ENCODE data around the gene HOTAIR. TPM values are rescaled to one million over a fixed set of nuclear protein-coding genes. Genes with fewer than 3 reads are reported as not detected.

HOTAIR gene
- total and polyA plus RNA-seq, 2 donors (not counting 1 experiment from before 2014, with no cell fraction given): not detected

- no peak for DNase-seq (ENCODE audit: low read depth in 2 of 2)
- peak overlapping the region; percentile 44 for H3K4me2 ChIP-seq (ENCODE audit: extremely low read depth, insufficient read depth, low read length)
- no peak overlapping the region for H2AFZ ChIP-seq (ENCODE audit: low read length)
These were observed 20.2 kb upstream of the HOTAIR start for GRCh38 chr12:53995002-53995377.

GRCh38 chr12:53994264-53995001 is 19.7 kb upstream of the HOTAIR start:
- H3K79me2 ChIP-seq (ENCODE audit: control insufficient read depth, insufficient read depth, low read length): no peaks in the 10 kb centered on the region
- no peak overlapping the region for H3K27ac ChIP-seq (ENCODE audit: insufficient read depth, low read length)
- no peaks in the 10 kb centered on the region for H4K20me1 ChIP-seq (ENCODE audit: control insufficient read depth, extremely low read depth, insufficient read depth, low read length)
- peaks cover 88% of the 10 kb centered on the region for H3K27me3 ChIP-seq (ENCODE audit: control insufficient read depth, insufficient read depth, low read length)
- no peak overlapping the region for H3K9ac ChIP-seq (ENCODE audit: insufficient read depth, low read length)
- H3K9me3 ChIP-seq (ENCODE audit: control insufficient read depth, insufficient read depth, low read depth, low read length): no peaks in the 10 kb centered on the region
- H3K36me3 ChIP-seq (ENCODE audit: control insufficient read depth, insufficient read depth, low read length): no peaks in the 10 kb centered on the region
- peak overlapping the region; percentile 44 for H3K4me2 ChIP-seq (ENCODE audit: extremely low read depth, insufficient read depth, low read length)
- no peaks in the 10 kb centered on the region for H3K4me1 ChIP-seq (ENCODE audit: control insufficient read depth, extremely low read depth, insufficient read depth, low read length)
- TF ChIP-seq EZH2 (IDR thresholded peaks at IDR 0.05; ENCODE audit: low read length, missing control alignments) (peak; percentile 77), CTCF (conservative IDR thresholded peaks at IDR 0.05 in 1 of 2, IDR thresholded peaks at IDR 0.05 in 1 of 2; ENCODE audit: low read depth in 1 of 2, low read length in 2 of 2) (no peak)
- no peak overlapping the region for H2AFZ ChIP-seq (ENCODE audit: low read length)
- no peak for DNase-seq (ENCODE audit: low read depth in 2 of 2)
- no peak overlapping the region for H3K4me3 ChIP-seq (replicated peaks in 1 of 4; ENCODE audit: control extremely low read depth in 1 of 4, insufficient read depth in 1 of 4, low read depth in 3 of 4, low read length in 4 of 4)

More at GRCh38 chr12:53995002-53995377, 20.2 kb upstream of the HOTAIR start:
- Histone ChIP-seq H3K36me3 (ENCODE audit: control insufficient read depth, insufficient read depth, low read length) (no peaks in the 10 kb centered on the region), H3K27me3 (ENCODE audit: control insufficient read depth, insufficient read depth, low read length) (peaks cover 88% of the 10 kb centered on the region), H3K9me3 (ENCODE audit: control insufficient read depth, insufficient read depth, low read depth, low read length) (no peaks in the 10 kb centered on the region), H3K4me3 (replicated peaks in 1 of 4; ENCODE audit: control extremely low read depth in 1 of 4, insufficient read depth in 1 of 4, low read depth in 3 of 4, low read length in 4 of 4) (peak overlapping the region in 1 of 4 experiments; percentile 7), H4K20me1 (ENCODE audit: control insufficient read depth, extremely low read depth, insufficient read depth, low read length) (no peaks in the 10 kb centered on the region), H3K79me2 (ENCODE audit: control insufficient read depth, insufficient read depth, low read length) (no peaks in the 10 kb centered on the region), H3K4me1 (ENCODE audit: control insufficient read depth, extremely low read depth, insufficient read depth, low read length) (no peaks in the 10 kb centered on the region), H3K27ac (ENCODE audit: insufficient read depth, low read length) (no peak overlapping the region), H3K9ac (ENCODE audit: insufficient read depth, low read length) (no peak overlapping the region)
- peak; percentile 97 for TF ChIP-seq EZH2 (IDR thresholded peaks at IDR 0.05; ENCODE audit: low read length, missing control alignments)
- TF ChIP-seq CTCF (conservative IDR thresholded peaks at IDR 0.05 in 1 of 2, IDR thresholded peaks at IDR 0.05 in 1 of 2; ENCODE audit: low read depth in 1 of 2, low read length in 2 of 2): no peak

DNA sequence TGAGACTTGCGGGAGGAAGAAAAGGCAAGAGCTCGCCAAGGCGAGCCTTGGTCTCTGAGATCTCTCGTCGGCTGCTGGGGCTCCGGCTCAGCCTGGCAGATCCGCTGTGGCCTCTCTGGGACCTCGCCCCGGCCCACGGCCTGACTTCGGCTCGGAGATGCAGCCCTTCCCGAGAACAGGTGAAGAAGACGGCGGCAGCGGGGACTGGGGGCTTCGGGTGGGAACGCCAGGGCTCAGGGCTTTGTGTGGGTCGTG is 19.2 kb upstream of the HOTAIR start:
- H3K27ac ChIP-seq (ENCODE audit: insufficient read depth, low read length): no peak overlapping the region
- DNase-seq (ENCODE audit: low read depth in 2 of 2): no peak
- H3K36me3 ChIP-seq (ENCODE audit: control insufficient read depth, insufficient read depth, low read length): no peaks in the 10 kb centered on the region
- H3K79me2 ChIP-seq (ENCODE audit: control insufficient read depth, insufficient read depth, low read length): no peaks in the 10 kb centered on the region
- no peaks in the 10 kb centered on the region for H4K20me1 ChIP-seq (ENCODE audit: control insufficient read depth, extremely low read depth, insufficient read depth, low read length)
- H2AFZ ChIP-seq (ENCODE audit: low read length): no peak overlapping the region
- no peak overlapping the region for H3K9ac ChIP-seq (ENCODE audit: insufficient read depth, low read length)
- H3K4me2 ChIP-seq (ENCODE audit: extremely low read depth, insufficient read depth, low read length): no peak overlapping the region
- H3K27me3 ChIP-seq (ENCODE audit: control insufficient read depth, insufficient read depth, low read length): peaks cover 90% of the 10 kb centered on the region
- no peaks in the 10 kb centered on the region for H3K9me3 ChIP-seq (ENCODE audit: control insufficient read depth, insufficient read depth, low read depth, low read length)
- TF ChIP-seq CTCF (conservative IDR thresholded peaks at IDR 0.05 in 1 of 2, IDR thresholded peaks at IDR 0.05 in 1 of 2; ENCODE audit: low read depth in 1 of 2, low read length in 2 of 2) (no peak), EZH2 (IDR thresholded peaks at IDR 0.05; ENCODE audit: low read length, missing control alignments) (peak; percentile 79)
- no peak overlapping the region for H3K4me3 ChIP-seq (replicated peaks in 1 of 4; ENCODE audit: control extremely low read depth in 1 of 4, insufficient read depth in 1 of 4, low read depth in 3 of 4, low read length in 4 of 4)
- no peaks in the 10 kb centered on the region for H3K4me1 ChIP-seq (ENCODE audit: control insufficient read depth, extremely low read depth, insufficient read depth, low read length)
